Osteocyte (in vitro differentiated cells): ENCODE data around the gene ATOX1. TPM values are rescaled to one million over a fixed set of nuclear protein-coding genes. Genes with fewer than 3 reads are reported as not detected.

Experiments
- DNase-seq: peaks from one replicate; pipeline ENCODE4 v3.0.0; 2021; ENCODE audit warnings: mixed read lengths; ENCODE audit not compliant: unreplicated experiment; ENCODE audit errors: extremely low spot score
- H3K27ac Mint-ChIP-seq: one replicate; pipeline ENCODE4 v1.8.0; 2021; ENCODE audit warnings: mild to moderate bottlenecking, mixed read lengths; ENCODE audit not compliant: unreplicated experiment
- H3K27me3 Mint-ChIP-seq: one replicate; pipeline ENCODE4 v1.8.0; 2021; ENCODE audit warnings: mixed read lengths; ENCODE audit not compliant: unreplicated experiment
- H3K36me3 Mint-ChIP-seq: one replicate; pipeline ENCODE4 v1.8.0; 2021; ENCODE audit warnings: mixed read lengths; ENCODE audit not compliant: unreplicated experiment
- H3K4me1 Mint-ChIP-seq: one replicate; pipeline ENCODE4 v1.8.0; 2021; ENCODE audit warnings: mixed read lengths; ENCODE audit not compliant: unreplicated experiment
- H3K4me3 Mint-ChIP-seq: one replicate; pipeline ENCODE4 v1.8.0; 2021; ENCODE audit warnings: mild to moderate bottlenecking, moderate library complexity, mixed read lengths; ENCODE audit not compliant: unreplicated experiment
- H3K9me3 Mint-ChIP-seq: one replicate; pipeline ENCODE4 v1.8.0; 2021; ENCODE audit warnings: mixed read lengths; ENCODE audit not compliant: unreplicated experiment
- CTCF ChIP-seq: fragments of 200-600 bp; sonication (generic); IDR thresholded peaks from 2 replicates; pipeline ENCODE4 v1.5.0; 2021; ENCODE audit warnings: antibody characterized with exemption, mild to moderate bottlenecking, moderate library complexity
- total RNA-seq: library from RNA; stranded (reverse); gene quantifications from 2 replicates; pipeline ENCODE4 v1.2.1, GENCODE V29; 2021

ATOX1 gene
- total RNA-seq, 1 donor from 2014 or later: 104 TPM

GRCh38 chr5:151757233-151758140 lies 944 bp downstream of the ATOX1 start:
- Mint-ChIP-seq H3K27me3 (no peaks in the 10 kb centered on the region), H3K4me1 (peaks cover 32% of the 10 kb centered on the region), H3K36me3 (peaks cover 10% of the 10 kb centered on the region), H3K9me3 (no peaks in the 10 kb centered on the region), H3K27ac (peak overlapping the region; percentile 94), H3K4me3 (peak overlapping the region; percentile 90)
- no peak for DNase-seq
- no peak for TF ChIP-seq CTCF

GRCh38 chr5:151755383-151755782 lies 3.0 kb downstream of the ATOX1 start:
- TF ChIP-seq CTCF: no peak
- no peak overlapping the region for H3K27ac Mint-ChIP-seq
- DNase-seq: no peak
- no peaks in the 10 kb centered on the region for H3K27me3 Mint-ChIP-seq
- H3K9me3 Mint-ChIP-seq: no peaks in the 10 kb centered on the region
- peaks cover 15% of the 10 kb centered on the region for H3K36me3 Mint-ChIP-seq
- H3K4me1 Mint-ChIP-seq: peaks cover 32% of the 10 kb centered on the region
- H3K4me3 Mint-ChIP-seq: no peak overlapping the region

GRCh38 chr5:151751593-151751992 lies 6.8 kb downstream of the ATOX1 start:
- Mint-ChIP-seq H3K4me3 (no peak overlapping the region), H3K9me3 (no peaks in the 10 kb centered on the region), H3K4me1 (peaks cover 11% of the 10 kb centered on the region), H3K27ac (no peak overlapping the region), H3K27me3 (no peaks in the 10 kb centered on the region), H3K36me3 (peaks cover 16% of the 10 kb centered on the region)
- no peak for TF ChIP-seq CTCF
- DNase-seq: no peak

DNA sequence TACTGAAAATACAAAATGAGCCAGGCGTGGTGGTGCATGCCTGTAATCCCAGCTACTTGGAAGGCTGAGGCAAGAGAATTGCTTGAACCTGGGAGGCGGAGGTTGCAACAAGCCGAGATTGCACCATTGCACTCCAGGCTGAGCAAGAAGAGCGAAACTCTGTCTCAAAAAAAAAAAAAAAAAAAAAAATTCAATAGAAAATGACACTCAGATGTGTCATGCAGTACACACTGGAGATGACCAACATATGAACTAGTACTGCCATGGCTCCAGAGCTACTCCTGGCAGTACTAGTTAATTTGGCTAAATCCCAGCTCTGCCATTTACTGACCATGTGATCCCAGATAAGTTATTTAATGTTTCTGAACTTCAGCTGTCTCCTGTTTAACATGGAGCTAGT lies 7.3 kb downstream of the ATOX1 start:
- Mint-ChIP-seq H3K9me3 (no peaks in the 10 kb centered on the region), H3K4me1 (peaks cover 11% of the 10 kb centered on the region), H3K27ac (no peak overlapping the region), H3K4me3 (no peak overlapping the region), H3K36me3 (peaks cover 16% of the 10 kb centered on the region), H3K27me3 (no peaks in the 10 kb centered on the region)
- TF ChIP-seq CTCF: no peak
- no peak for DNase-seq

DNA sequence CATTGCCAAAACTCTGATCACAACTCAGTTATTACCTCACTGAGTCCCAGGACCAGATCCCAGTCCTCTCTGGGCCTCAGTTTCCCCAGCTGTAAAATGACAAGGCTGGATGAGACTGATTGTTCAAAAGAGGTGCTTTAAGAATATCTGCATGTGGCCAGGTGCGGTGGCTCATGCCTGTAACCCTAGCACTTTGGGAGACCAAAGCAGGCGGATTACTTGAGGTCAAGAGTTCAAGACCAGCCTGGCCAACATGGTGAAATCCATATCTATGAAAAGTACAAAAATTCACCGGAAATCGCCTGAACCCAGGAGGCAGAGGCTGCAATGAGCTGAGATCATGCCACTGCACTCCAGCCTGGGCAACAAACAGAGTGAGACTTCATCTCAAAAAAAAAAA lies 8.3 kb downstream of the ATOX1 start:
- Mint-ChIP-seq H3K27me3 (no peaks in the 10 kb centered on the region), H3K36me3 (peaks cover 16% of the 10 kb centered on the region), H3K9me3 (no peaks in the 10 kb centered on the region), H3K4me1 (peaks cover 15% of the 10 kb centered on the region), H3K27ac (peak overlapping the region; percentile 63), H3K4me3 (no peak overlapping the region)
- no peak for DNase-seq
- TF ChIP-seq CTCF: no peak
